Fibroblast of mammary gland (primary cell): Measurements from ENCODE around the gene KRTAP10-2.

Experiments
- DNase-seq: peaks from one replicate; pipeline ENCODE4 v3.0.0-alpha.2; 2010; ENCODE audit warnings: low read depth
- H3K4me3 ChIP-seq: 2 replicates; pipeline ENCODE4 v1.5.1; 2011; ENCODE audit warnings: low read depth, mild to moderate bottlenecking, low read length, moderate library complexity; ENCODE audit not compliant: control insufficient read depth
- CTCF ChIP-seq: conservative IDR thresholded peaks from 2 replicates; pipeline ENCODE4 v1.5.1; 2011; ENCODE audit warnings: low read depth, low read length, inconsistent platforms; ENCODE audit not compliant: control insufficient read depth, insufficient read depth

The KRTAP10-2 gene

GRCh38 chr21:44572959-44573583, 21.8 kb upstream of the KRTAP10-2 start:
- no peak for DNase-seq
- no peak overlapping the region for H3K4me3 ChIP-seq
- TF ChIP-seq CTCF, result no peak

- TF ChIP-seq CTCF, result no peak
- no peak overlapping the region for H3K4me3 ChIP-seq
- DNase-seq, result no peak
Observed at GRCh38 chr21:44571844-44572782, 20.8 kb upstream of the KRTAP10-2 start.

- no peak for TF ChIP-seq CTCF
- no peak overlapping the region for H3K4me3 ChIP-seq
- DNase-seq, result no peak
Observed at GRCh38 chr21:44571296-44571695, 20.0 kb upstream of the KRTAP10-2 start.

- TF ChIP-seq CTCF, result no peak
- no peak overlapping the region for H3K4me3 ChIP-seq
- no peak for DNase-seq
Observed at GRCh38 chr21:44569861-44570517, 18.7 kb upstream of the KRTAP10-2 start.

GRCh38 chr21:44568667-44569556, 17.6 kb upstream of the KRTAP10-2 start:
- DNase-seq, result no peak
- no peak overlapping the region for H3K4me3 ChIP-seq
- TF ChIP-seq CTCF, result no peak

- DNase-seq, result no peak
- no peak for TF ChIP-seq CTCF
Observed at GRCh38 chr21:44568261-44568660, 17.0 kb upstream of the KRTAP10-2 start.

More at GRCh38 chr21:44568261-44568660, 17.0 kb upstream of the KRTAP10-2 start:
- H3K4me3 ChIP-seq, result no peak overlapping the region
